Measurements from ENCODE around the gene LRRC7.
"Not testable (repeated sequence)": the region's sequence is repeated elsewhere in the genome, so short reads cannot be mapped to it uniquely, and the experiment has no call there.

Gene LRRC7

GRCh38 chr1:69913977-69914376 lies 346.3 kb downstream of the LRRC7 start:
- TF ChIP-seq CTCF (conservative IDR thresholded peaks at IDR 0.05; ENCODE audit: low read depth, low read length), result no peak
- no peak overlapping the region for H3K4me3 ChIP-seq (ENCODE audit: low read depth, low read length)
- peak; percentile 79 for DNase-seq (ENCODE audit: low read depth)

DNA sequence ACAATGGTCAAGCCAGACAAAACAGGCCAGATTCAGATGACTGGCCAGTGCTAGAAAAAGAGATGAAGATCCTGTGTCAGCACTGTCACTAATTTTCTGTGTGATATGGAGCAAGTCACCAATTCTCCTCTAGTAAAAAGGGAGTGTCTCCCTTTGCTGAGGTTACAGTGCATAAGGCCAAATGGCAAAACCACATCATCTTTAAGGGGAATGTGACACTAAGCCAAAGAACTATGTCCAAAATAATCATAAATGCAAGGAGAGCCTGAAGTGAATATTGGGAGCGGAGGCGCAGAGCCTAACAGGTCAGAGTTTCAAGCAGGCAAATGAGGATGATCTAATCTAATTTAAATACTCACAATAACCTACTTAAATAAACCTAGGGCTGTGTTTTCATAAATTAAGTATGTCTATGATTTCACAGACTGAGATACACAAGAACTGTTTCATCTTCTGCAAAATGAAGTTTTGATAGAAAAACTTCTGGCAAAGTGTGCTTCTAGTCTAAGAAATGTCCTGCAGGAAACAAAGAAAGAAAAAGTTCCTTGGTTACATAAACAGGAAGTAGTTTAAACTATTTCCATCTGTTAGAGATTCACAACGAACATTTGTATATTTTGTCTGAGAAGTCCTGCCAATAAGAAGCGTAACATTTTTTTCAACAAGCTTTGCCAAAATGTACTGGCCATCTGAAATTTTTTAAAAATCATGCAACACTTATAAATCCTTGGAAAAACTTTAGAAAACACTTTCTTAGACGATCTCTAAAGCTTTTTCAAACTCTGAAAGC lies 347.4 kb downstream of the LRRC7 start:
- DNase-seq (ENCODE audit: low read depth), result peak; percentile 66
- TF ChIP-seq CTCF (conservative IDR thresholded peaks at IDR 0.05; ENCODE audit: low read depth, low read length), result no peak
- no peak overlapping the region for H3K4me3 ChIP-seq (ENCODE audit: low read depth, low read length)

DNA sequence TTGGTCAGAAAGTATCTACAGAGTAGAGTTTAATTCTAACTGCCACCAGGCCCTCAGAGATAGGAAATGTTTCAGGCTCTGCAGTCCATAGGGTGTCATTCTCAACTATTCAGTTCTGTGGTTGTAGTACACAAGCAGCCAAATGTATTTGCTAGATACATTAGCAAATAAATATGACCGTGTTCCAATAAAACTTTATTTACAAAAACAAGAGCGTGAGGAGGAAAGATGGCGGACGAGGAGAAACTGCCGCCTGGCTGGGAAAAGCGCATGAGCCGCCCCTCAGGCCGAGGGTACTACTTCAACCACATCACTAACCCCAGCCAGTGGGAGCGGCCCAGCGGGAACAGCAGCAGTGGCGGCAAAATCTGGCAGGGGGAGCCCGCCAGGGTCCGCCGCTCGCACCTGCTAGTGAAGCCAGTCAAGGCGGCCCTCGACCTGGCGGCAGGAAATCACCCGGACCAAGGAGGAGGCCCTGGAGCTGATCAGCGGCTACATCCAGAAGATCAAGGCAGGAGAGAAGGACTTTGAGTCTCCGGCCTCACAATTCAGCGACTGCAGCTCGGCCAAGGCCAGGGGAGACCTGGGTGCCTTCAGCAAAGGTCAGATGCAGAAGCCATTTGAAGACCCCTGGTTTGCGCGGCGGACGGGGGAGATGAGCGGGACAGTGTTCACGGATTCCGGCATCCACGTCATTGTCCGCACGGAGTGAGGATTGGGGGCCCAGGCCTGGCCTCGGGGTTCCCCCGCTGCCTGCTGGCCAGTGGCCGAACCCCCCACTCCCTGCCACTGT lies 351.6 kb downstream of the LRRC7 start:
- TF ChIP-seq CTCF (conservative IDR thresholded peaks at IDR 0.05; ENCODE audit: low read depth, low read length), result no peak
- H3K4me3 ChIP-seq (ENCODE audit: low read depth, low read length), result no peak overlapping the region
- DNase-seq (ENCODE audit: low read depth), result no peak

DNA sequence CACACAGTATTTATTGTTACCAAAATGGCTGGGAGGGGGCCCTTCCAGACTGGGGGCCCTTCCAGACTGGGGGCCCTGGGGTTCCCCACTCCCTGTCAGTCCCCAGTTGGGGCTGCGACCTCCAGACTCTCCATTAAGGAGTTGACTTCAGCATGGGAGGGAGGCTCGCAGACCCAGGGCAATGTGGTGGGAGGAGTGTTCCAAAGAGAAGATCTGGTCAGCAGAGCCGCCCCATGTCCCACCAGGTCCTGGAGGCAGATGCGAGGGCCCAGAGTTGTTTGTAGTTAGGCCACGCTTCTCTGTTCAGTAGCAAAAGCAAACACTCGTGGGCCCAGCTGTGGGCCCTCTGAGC lies 352.2 kb downstream of the LRRC7 start:
- no peak overlapping the region for H3K4me3 ChIP-seq (ENCODE audit: low read depth, low read length)
- no peak for DNase-seq (ENCODE audit: low read depth)
- no peak for TF ChIP-seq CTCF (conservative IDR thresholded peaks at IDR 0.05; ENCODE audit: low read depth, low read length)

GRCh38 chr1:69920426-69920825 lies 352.7 kb downstream of the LRRC7 start:
- TF ChIP-seq CTCF (conservative IDR thresholded peaks at IDR 0.05; ENCODE audit: low read depth, low read length), result no peak
- no peak for DNase-seq (ENCODE audit: low read depth)

GRCh38 chr1:69921486-69921885 lies 353.8 kb downstream of the LRRC7 start:
- no peak for DNase-seq (ENCODE audit: low read depth)
- no peak overlapping the region for H3K4me3 ChIP-seq (ENCODE audit: low read depth, low read length)
- no peak for TF ChIP-seq CTCF (conservative IDR thresholded peaks at IDR 0.05; ENCODE audit: low read depth, low read length)

More at GRCh38 chr1:69920426-69920825, 352.7 kb downstream of the LRRC7 start:
- H3K4me3 ChIP-seq (ENCODE audit: low read depth, low read length), result no peak overlapping the region

GRCh38 chr1:69928234-69928633 lies 360.5 kb downstream of the LRRC7 start:
- not testable (repeated sequence) for H3K4me3 ChIP-seq (ENCODE audit: low read depth, low read length); DNase-seq (ENCODE audit: low read depth)

All from choroid plexus epithelial cell (primary cell).